ENCODE data around the gene SIGLEC9.

Gene SIGLEC9

DNA sequence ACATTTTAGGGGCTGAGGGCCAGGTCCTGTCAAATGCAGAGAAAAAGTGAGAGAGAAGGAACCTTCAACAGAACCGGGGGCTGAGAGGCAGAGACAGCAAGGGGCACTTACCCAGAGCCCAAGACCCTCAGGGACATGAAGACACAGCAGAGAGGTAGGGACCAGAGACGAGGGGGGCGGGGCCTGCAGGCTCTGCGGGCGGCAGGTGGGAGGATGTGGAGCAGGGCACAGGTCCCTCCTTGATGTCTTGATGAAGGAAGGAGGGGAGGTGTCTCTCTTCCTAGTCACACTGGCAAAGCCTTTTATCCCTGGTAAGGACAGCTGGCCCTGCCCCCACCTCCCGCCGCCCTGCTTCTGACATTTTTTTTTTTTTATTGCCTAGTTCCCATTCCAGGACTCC lies 42.1 kb upstream of the SIGLEC9 start, which contains the start of gene KLK14:
Gene KLK14 (minus strand): TSS at position 277 of the 400 bp plus-strand sequence. CDS start 273 bp downstream, at position 4.
- H3K27ac ChIP-seq: no peak within 1 kb of the TSS
- TF ChIP-seq, protein P1, sequence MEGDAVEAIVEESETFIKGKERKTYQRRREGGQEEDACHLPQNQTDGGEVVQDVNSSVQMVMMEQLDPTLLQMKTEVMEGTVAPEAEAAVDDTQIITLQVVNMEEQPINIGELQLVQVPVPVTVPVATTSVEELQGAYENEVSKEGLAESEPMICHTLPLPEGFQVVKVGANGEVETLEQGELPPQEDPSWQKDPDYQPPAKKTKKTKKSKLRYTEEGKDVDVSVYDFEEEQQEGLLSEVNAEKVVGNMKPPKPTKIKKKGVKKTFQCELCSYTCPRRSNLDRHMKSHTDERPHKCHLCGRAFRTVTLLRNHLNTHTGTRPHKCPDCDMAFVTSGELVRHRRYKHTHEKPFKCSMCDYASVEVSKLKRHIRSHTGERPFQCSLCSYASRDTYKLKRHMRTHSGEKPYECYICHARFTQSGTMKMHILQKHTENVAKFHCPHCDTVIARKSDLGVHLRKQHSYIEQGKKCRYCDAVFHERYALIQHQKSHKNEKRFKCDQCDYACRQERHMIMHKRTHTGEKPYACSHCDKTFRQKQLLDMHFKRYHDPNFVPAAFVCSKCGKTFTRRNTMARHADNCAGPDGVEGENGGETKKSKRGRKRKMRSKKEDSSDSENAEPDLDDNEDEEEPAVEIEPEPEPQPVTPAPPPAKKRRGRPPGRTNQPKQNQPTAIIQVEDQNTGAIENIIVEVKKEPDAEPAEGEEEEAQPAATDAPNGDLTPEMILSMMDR (conservative IDR thresholded peaks at IDR 0.05): no peak

GRCh38 chr19:51083181-51083580 lies 41.5 kb upstream of the SIGLEC9 start:
- no peak overlapping the region for H3K27ac ChIP-seq
- TF ChIP-seq, protein P1 (conservative IDR thresholded peaks at IDR 0.05): no peak

- H3K27ac ChIP-seq: no peak overlapping the region
- TF ChIP-seq, protein P1 (conservative IDR thresholded peaks at IDR 0.05): no peak
Measured at GRCh38 chr19:51083783-51084182, 40.9 kb upstream of the SIGLEC9 start.

- TF ChIP-seq, protein P1 (conservative IDR thresholded peaks at IDR 0.05): no peak
Measured at GRCh38 chr19:51084505-51084904, 40.2 kb upstream of the SIGLEC9 start.

GRCh38 chr19:51086153-51086850 lies 38.4 kb upstream of the SIGLEC9 start:
- H3K27ac ChIP-seq: no peak overlapping the region
- TF ChIP-seq, protein P1 (conservative IDR thresholded peaks at IDR 0.05): no peak

More at GRCh38 chr19:51084505-51084904, 40.2 kb upstream of the SIGLEC9 start:
- no peak overlapping the region for H3K27ac ChIP-seq

- TF ChIP-seq, protein P1 (conservative IDR thresholded peaks at IDR 0.05): no peak
- no peak overlapping the region for H3K27ac ChIP-seq
Measured at GRCh38 chr19:51089786-51090185, 34.9 kb upstream of the SIGLEC9 start.

DNA sequence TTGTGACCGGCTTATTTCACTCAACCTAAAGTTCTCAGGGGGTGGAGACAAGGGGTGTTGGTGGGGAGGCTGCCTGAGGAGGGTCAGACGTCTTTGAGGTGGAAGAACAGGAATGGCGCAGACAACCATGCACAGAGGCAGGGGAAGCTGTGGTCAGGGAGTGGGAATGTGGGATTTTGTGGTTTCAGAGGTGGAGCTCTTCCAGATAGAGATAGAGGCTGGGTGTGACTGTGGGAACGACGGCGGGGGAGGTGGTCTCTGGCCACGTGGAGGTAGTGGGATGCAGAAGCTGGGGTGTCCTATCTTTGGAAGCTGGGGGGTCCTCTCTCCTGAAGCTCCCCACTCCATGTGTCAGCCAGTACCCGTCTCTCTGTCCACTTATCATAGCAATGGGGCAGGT lies 34.2 kb upstream of the SIGLEC9 start:
- H3K27ac ChIP-seq: no peak overlapping the region
- TF ChIP-seq, protein P1 (conservative IDR thresholded peaks at IDR 0.05): no peak
